H1 (cell line): ENCODE measurements around the gene MRPL33. TPM values are rescaled to one million over a fixed set of nuclear protein-coding genes. Genes with fewer than 3 reads are reported as not detected.

Experiments used
- CTCF ChIA-PET: fragments of 300-600 bp; sonication (Branson Sonifier 250); formaldehyde crosslinking; loops from one replicate; lab custom pipeline; 2021; ENCODE audit not compliant: partially characterized antibody; lab: Charles Lee
- POLR2A ChIA-PET: fragments of 300-600 bp; sonication (Branson Sonifier 250); formaldehyde crosslinking; loops from one replicate; lab custom pipeline; 2021; ENCODE audit warnings: inconsistent platforms; ENCODE audit not compliant: partially characterized antibody; lab: Charles Lee
- DNase-seq, 2 experiments: peaks; one replicate each; pipeline versions ENCODE4 v3.0.0 to v3.0.0-alpha.2; 2010 to 2022; ENCODE audit warnings: low spot score in 2 of 2, low read depth in 1 of 2, mixed read lengths in 1 of 2
- FAIRE-seq: peaks from 2 replicates; lab custom pipeline; 2011; peaks lifted over from hg19 to GRCh38; lab: Jason Lieb, UNC
- H2AFZ ChIP-seq: 2 replicates; pipeline ENCODE4 v1.8.1; 2012; ENCODE audit warnings: low read length, inconsistent platforms
- H2AK5ac ChIP-seq: 2 replicates; pipeline ENCODE4 v1.6.1; 2013; ENCODE audit warnings: low read depth, low read length
- H2BK120ac ChIP-seq: replicated peaks from 2 replicates; pipeline ENCODE3; 2013; ENCODE audit warnings: low read depth, low read length, inconsistent platforms
- H2BK12ac ChIP-seq: 2 replicates; pipeline ENCODE4 v1.6.1; 2013; ENCODE audit warnings: low read depth, low read length
- H2BK15ac ChIP-seq: 2 replicates; pipeline ENCODE4 v1.6.1; 2013; ENCODE audit warnings: low read length
- H2BK20ac ChIP-seq: 2 replicates; pipeline ENCODE4 v1.6.1; 2013; ENCODE audit warnings: low read length
- H2BK5ac ChIP-seq: 2 replicates; pipeline ENCODE4 v1.6.1; 2013; ENCODE audit warnings: low read depth, low read length
- H3K14ac ChIP-seq: 2 replicates; pipeline ENCODE4 v1.6.1; 2013; ENCODE audit warnings: inconsistent platforms; ENCODE audit not compliant: insufficient read length
- H3K18ac ChIP-seq: 2 replicates; pipeline ENCODE4 v1.6.1; 2013; ENCODE audit warnings: low read length; ENCODE audit errors: extremely low read depth
- H3K23ac ChIP-seq: 2 replicates; pipeline ENCODE4 v1.6.1; 2013; ENCODE audit warnings: inconsistent platforms; ENCODE audit not compliant: insufficient read length
- H3K23me2 ChIP-seq: 2 replicates; pipeline ENCODE4 v1.6.1; 2013; ENCODE audit warnings: low read depth, low read length
- H3K27ac ChIP-seq: 2 replicates; pipeline ENCODE4 v1.6.1; 2011; ENCODE audit warnings: low read depth, low read length, inconsistent platforms
- H3K27me3 ChIP-seq, 4 experiments: replicated peaks in 1 of 4; 1 replicate in 1 of 4; 2 replicates in 3 of 4; pipeline versions ENCODE4 v1.6.1 to v1.8.1; 2011 to 2013; ENCODE audit warnings: low read length in 3 of 4, mild to moderate bottlenecking in 3 of 4, inconsistent platforms in 2 of 4, mixed read lengths in 2 of 4, moderate library complexity in 1 of 4; ENCODE audit not compliant: control insufficient read depth in 3 of 4, insufficient read depth in 3 of 4; ENCODE audit errors: extremely low read depth in 1 of 4
- H3K36me3 ChIP-seq, 4 experiments: 2 replicates each; pipeline versions ENCODE4 v1.6.1 to v1.8.1; 2011 to 2013; ENCODE audit warnings: mild to moderate bottlenecking in 4 of 4, low read length in 3 of 4, moderate library complexity in 2 of 4, control low read depth in 1 of 4, inconsistent platforms in 1 of 4; ENCODE audit not compliant: insufficient read depth in 4 of 4, control insufficient read depth in 2 of 4
- H3K4ac ChIP-seq: replicated peaks from 2 replicates; pipeline ENCODE3; 2013; ENCODE audit warnings: low read length, low read depth, mixed read lengths, inconsistent platforms; ENCODE audit not compliant: insufficient read length
- H3K4me1 ChIP-seq, 4 experiments: replicated peaks in 1 of 4; 1 replicate in 1 of 4; 2 replicates in 3 of 4; pipeline versions ENCODE4 v1.6.1 to v1.8.1; 2011 to 2013; ENCODE audit warnings: low read length in 3 of 4, inconsistent platforms in 2 of 4, mixed read lengths in 1 of 4; ENCODE audit not compliant: insufficient read depth in 4 of 4, control insufficient read depth in 3 of 4
- H3K4me2 ChIP-seq, 2 experiments: 2 replicates each; pipeline versions ENCODE4 v1.6.1 to v1.8.1; 2011 to 2013; ENCODE audit warnings: low read depth in 2 of 2, low read length in 2 of 2, control low read depth in 1 of 2, inconsistent platforms in 1 of 2, mild to moderate bottlenecking in 1 of 2; ENCODE audit not compliant: insufficient read depth in 1 of 2
- H3K4me3 ChIP-seq, 4 experiments: fragments of 200-600, 300-600 bp in 1 of 4; sonication (generic), shearing (Covaris generic), sonication (Bioruptor Twin) in 1 of 4; 2 replicates each; pipeline versions ENCODE4 v1.5.1 to v1.8.1; 2011 to 2016; ENCODE audit warnings: low read length in 4 of 4, low read depth in 3 of 4, control low read depth in 2 of 4, inconsistent platforms in 2 of 4, mild to moderate bottlenecking in 2 of 4, mixed read lengths in 1 of 4, moderate library complexity in 1 of 4; ENCODE audit not compliant: insufficient read depth in 2 of 4; ENCODE audit errors: extremely low read depth in 1 of 4
- H3K56ac ChIP-seq: replicated peaks from 2 replicates; pipeline ENCODE3; 2013; ENCODE audit warnings: low read depth, mild to moderate bottlenecking, mixed read lengths, low read length, inconsistent platforms; ENCODE audit not compliant: insufficient read length
- H3K79me1 ChIP-seq: 2 replicates; pipeline ENCODE4 v1.6.1; 2013; ENCODE audit warnings: low read depth, low read length, control low read depth
- H3K79me2 ChIP-seq, 2 experiments: 2 replicates each; pipeline versions ENCODE4 v1.6.1 to v1.8.1; 2012 to 2013; ENCODE audit warnings: low read length in 2 of 2, mild to moderate bottlenecking in 2 of 2, inconsistent platforms in 1 of 2; ENCODE audit not compliant: insufficient read depth in 2 of 2, control insufficient read depth in 1 of 2
- H3K9ac ChIP-seq, 4 experiments: replicated peaks in 1 of 4; 1 replicate in 1 of 4; 2 replicates in 3 of 4; pipeline versions ENCODE4 v1.6.1 to v1.8.1; 2011 to 2013; ENCODE audit warnings: low read depth in 3 of 4, low read length in 3 of 4, control low read depth in 2 of 4, mild to moderate bottlenecking in 2 of 4, moderate library complexity in 2 of 4, inconsistent platforms in 1 of 4; ENCODE audit errors: extremely low read depth in 1 of 4
- H3K9me3 ChIP-seq, 2 experiments: 2 replicates each; pipeline versions ENCODE4 v1.6.1 to v1.8.1; 2012 to 2013; ENCODE audit warnings: mild to moderate bottlenecking in 2 of 2, moderate library complexity in 2 of 2, control low read depth in 1 of 2, inconsistent platforms in 1 of 2, low read depth in 1 of 2, low read length in 1 of 2, mixed read lengths in 1 of 2; ENCODE audit not compliant: insufficient read depth in 2 of 2
- H4K20me1 ChIP-seq, 2 experiments: replicated peaks in 1 of 2; 2 replicates each; pipeline versions ENCODE3 to v1.8.1; 2011 to 2013; ENCODE audit warnings: inconsistent platforms in 2 of 2, low read length in 2 of 2, mild to moderate bottlenecking in 1 of 2; ENCODE audit not compliant: insufficient read depth in 2 of 2, control insufficient read depth in 1 of 2
- H4K5ac ChIP-seq: 2 replicates; pipeline ENCODE4 v1.6.1; 2013; ENCODE audit warnings: low read length, low read depth, mixed read lengths, inconsistent platforms; ENCODE audit not compliant: insufficient read length
- H4K8ac ChIP-seq: 2 replicates; pipeline ENCODE4 v1.8.0; 2013; ENCODE audit warnings: mild to moderate bottlenecking, moderate library complexity, low read length, inconsistent platforms; ENCODE audit not compliant: insufficient read depth; ENCODE audit errors: extremely low read depth
- H4K91ac ChIP-seq: replicated peaks from 2 replicates; pipeline ENCODE3; 2013; ENCODE audit warnings: low read length, mixed read lengths, inconsistent platforms; ENCODE audit not compliant: insufficient read length
- GTF2F1 ChIP-seq: IDR thresholded peaks from 2 replicates; pipeline ENCODE4 v1.6.1; 2012; ENCODE audit warnings: low read depth, low read length, improper control_type of control experiment, borderline replicate concordance
- KDM5A ChIP-seq: fragments of 200-600 bp; IDR thresholded peaks from 2 replicates; pipeline ENCODE4 v1.7.1; 2012; ENCODE audit warnings: mild to moderate bottlenecking, low read length, inconsistent platforms, mixed read lengths
- WGBS, 2 experiments: shearing (Covaris generic) in 1 of 2; methylation state at CpG; one replicate each; pipeline versions ENCODE4 v1.1.6 to v1.1.7; 2013 to 2015; ENCODE audit warnings: low lambda C conversion rate in 2 of 2, mixed read lengths in 2 of 2, inconsistent platforms in 1 of 2, low coverage in 1 of 2, missing lambda C conversion rate in 1 of 2; ENCODE audit not compliant: insufficient replicate concordance in 2 of 2, insufficient coverage in 1 of 2, insufficient read length in 1 of 2; ENCODE audit errors: extremely low coverage in 1 of 2, missing lambda C conversion rate in 1 of 2; 5-methylcytosine and 5-hydroxymethylcytosine counted together
- polyA plus RNA-seq, 7 experiments: library from polyadenylated mRNA; depleted of rRNA in 3 of 7; stranded (reverse) in 5 of 7; unstranded in 2 of 7; fragments of >200 nt in 5 of 7; fragments of 200-250 nt in 2 of 7; gene quantifications; 1 replicate in 5 of 7; 2 replicates in 1 of 7; 4 replicates in 1 of 7; pipeline versions ENCODE4 v1.2.1 to v1.2.3, GENCODE V29; 2011 to 2013; ENCODE audit warnings: missing spikeins in 2 of 7, mixed read lengths in 2 of 7
- total RNA-seq: library from RNA; stranded (reverse); fragmentation: NEBNext Ultra II Directional; extraction: Animal tissue kit (Norgen Biotek cat#: 25700); gene quantifications from 2 replicates; pipeline ENCODE4 v1.2.1, GENCODE V29; 2021

The MRPL33 gene
- total and polyA plus RNA-seq, 2 of the 8 experiments (the other 6 are each of a cell fraction or from before 2014, with no cell fraction given): 24.3 to 62.9 TPM

DNA sequence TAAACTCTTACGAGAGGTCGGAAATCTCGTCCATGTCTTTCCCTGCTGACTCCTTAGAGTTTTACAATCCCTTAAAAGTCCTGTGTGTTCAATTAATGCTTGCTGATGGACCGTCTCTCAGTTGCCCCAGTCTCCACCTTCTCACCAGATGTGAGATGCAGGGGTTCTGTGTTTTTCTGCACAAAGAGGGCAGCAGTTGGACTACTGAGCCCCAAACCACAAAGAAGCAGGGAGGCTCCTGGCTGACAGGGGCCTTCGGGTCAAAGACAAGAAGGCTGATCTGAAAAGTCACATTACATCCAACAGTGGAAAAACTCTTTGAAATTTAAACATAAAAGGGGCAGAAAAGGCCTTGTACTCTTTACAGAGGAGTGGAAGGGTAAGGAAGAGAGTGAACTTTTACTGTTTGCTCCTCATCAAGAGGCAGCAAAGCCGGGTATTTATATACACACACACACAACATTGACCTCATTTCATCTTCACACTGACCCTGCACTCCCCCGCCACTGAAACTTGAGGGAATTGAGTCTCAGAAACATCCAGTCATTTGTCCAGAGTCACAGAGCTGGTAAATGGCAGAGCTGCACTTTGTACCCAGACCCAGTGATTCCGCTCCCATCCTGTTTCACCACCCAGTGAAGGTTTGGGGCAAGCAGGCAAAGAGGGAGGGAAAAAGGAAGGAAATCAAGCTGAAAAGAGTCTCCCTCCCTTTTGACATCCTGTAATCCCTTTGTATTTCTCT, 23.7 kb downstream of the MRPL33 start:
- no peaks in the 10 kb centered on the region for H4K20me1 ChIP-seq
- no peaks in the 10 kb centered on the region for H3K9me3 ChIP-seq
- H2BK5ac ChIP-seq: no peak overlapping the region
- H3K27ac ChIP-seq: no peak overlapping the region
- H2AK5ac ChIP-seq: no peak overlapping the region
- peak in 1 of 2 experiments; percentile 24 for DNase-seq
- H3K27me3 ChIP-seq: no peaks in the 10 kb centered on the region
- H2BK15ac ChIP-seq: no peak overlapping the region
- TF ChIP-seq GTF2F1 (no peak), KDM5A (no peak)
- no peak overlapping the region for H4K8ac ChIP-seq
- no peak overlapping the region; a peak in 2 of 7 replicates for H3K9ac ChIP-seq
- H2BK12ac ChIP-seq: no peak overlapping the region
- no peaks in the 10 kb centered on the region for H3K79me2 ChIP-seq
- H3K23ac ChIP-seq: no peak overlapping the region
- H2BK120ac ChIP-seq: no peak overlapping the region
- no peak overlapping the region for H3K4me3 ChIP-seq
- H3K18ac ChIP-seq: no peak overlapping the region
- no peak overlapping the region for H3K56ac ChIP-seq
- H4K91ac ChIP-seq: no peak overlapping the region
- no peak overlapping the region for H2BK20ac ChIP-seq
- H3K4ac ChIP-seq: no peak overlapping the region
- ChIA-PET POLR2A (interaction anchor here (1.8 kb wide), 1 partner anchor 22 kb away, joined by 6 read pairs; no protein-coding TSS in a partner anchor), CTCF (interaction anchor here (0.6 to 1.1 kb wide), 2 partner anchors 10 to 19 kb away, joined by 3 to 4 read pairs; no protein-coding TSS in a partner anchor)
- no peak overlapping the region for H4K5ac ChIP-seq
- H3K23me2 ChIP-seq: no peaks in the 10 kb centered on the region
- H3K4me1 ChIP-seq: no peaks in the 10 kb centered on the region
- H3K36me3 ChIP-seq: no peaks in the 10 kb centered on the region
- no peak overlapping the region for H2AFZ ChIP-seq
- H3K4me2 ChIP-seq: no peak overlapping the region
- H3K79me1 ChIP-seq: no peaks in the 10 kb centered on the region
- no peak for FAIRE-seq
- 93% methylated on average over 8 of the region's 8 CpGs; no CpG with 5 or more reads in 1 of the 2 experiments for WGBS, 2 experiments
- H3K14ac ChIP-seq: no peak overlapping the region
